ENCODE measurements around the gene KLHDC3. TPM values are rescaled to one million over a fixed set of nuclear protein-coding genes. Genes with fewer than 3 reads are reported as not detected.

KLHDC3 gene
- total and polyA plus RNA-seq, 10 of the 15 experiments (the other 5 are each of a cell fraction or from before 2014, with no cell fraction given): 2.4 to 102 (median 55.4) TPM

DNA sequence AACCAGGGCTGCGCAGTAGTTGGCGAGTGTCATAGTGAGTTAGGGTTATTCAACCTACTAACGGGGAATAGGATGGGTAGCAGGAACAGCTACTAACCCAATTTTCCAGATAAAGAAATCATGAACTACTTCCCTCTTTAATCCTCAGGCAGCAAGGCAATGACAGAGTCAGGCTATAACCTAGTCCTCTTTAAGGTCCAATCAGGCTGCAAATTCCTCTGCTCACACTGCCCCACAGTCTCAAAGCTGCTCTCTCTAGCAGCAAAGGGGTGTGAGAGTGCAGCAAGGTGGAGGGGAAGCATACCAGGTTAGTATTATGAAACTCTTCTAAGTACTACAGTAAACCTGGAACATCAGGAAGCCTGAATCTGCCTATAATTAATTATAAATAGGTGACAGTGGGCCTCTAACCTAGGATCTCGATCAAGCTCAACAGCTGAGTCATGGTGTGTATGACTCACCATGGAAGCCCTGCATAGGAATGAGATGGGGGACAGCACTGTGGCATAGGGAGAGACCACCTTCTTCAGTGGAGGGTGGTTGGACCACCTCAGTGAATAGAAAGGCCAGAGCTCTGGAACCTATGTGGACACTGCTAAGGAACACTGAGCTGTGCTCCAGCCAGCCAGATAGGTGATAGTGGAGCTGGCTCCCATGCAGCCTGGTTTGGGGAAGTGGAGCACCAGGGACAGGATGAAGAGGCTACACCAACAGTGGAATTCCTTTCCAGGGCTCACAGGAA, 43.0 kb upstream of the KLHDC3 start:
- FAIRE-seq (no peak), ATAC-seq (no peak), DNase-seq (ENCODE audit: low read depth, low spot score) (no peak)
- H3K79me2 ChIP-seq (ENCODE audit: control insufficient read depth, insufficient read depth, low read length): no peaks in the 10 kb centered on the region; the same call in 1 of the 2 replicates
- RAD21 ChIA-PET (ENCODE audit: unreplicated experiment): interaction anchor here (0.5 kb wide), 1 partner anchor 99 kb away, joined by 3 read pairs; no protein-coding TSS in a partner anchor
- no peak overlapping the region for H3K9ac ChIP-seq (ENCODE audit: control insufficient read depth, insufficient read depth, low read length)
- in situ Hi-C loops (cut with MboI) (no loop called here), intact Hi-C loops (cut with micrococcal nuclease; ENCODE audit: unreplicated experiment) (no loop called here)
- SMC1A ChIA-PET (ENCODE audit: uncharacterized antibody, unreplicated experiment): interaction anchor here (1.4 kb wide), 1 partner anchor 43 kb away, joined by 3 read pairs; the partner anchor contains the start of gene KLHDC3
- POLR2A ChIA-PET: interaction anchor here (0.6 to 1.1 kb wide), 2 partner anchors 8 to 10 kb away, joined by 4 read pairs; partner anchors contain the start of gene PEX6
- CTCF ChIA-PET: interaction anchor here (0.5 to 1.8 kb wide), 3 partner anchors 38 to 173 kb away, joined by 3 to 6 read pairs (median 3); no protein-coding TSS in a partner anchor
- no peak overlapping the region for H2AFZ ChIP-seq (ENCODE audit: control insufficient read depth, low read depth, low read length)
- WGBS (ENCODE audit: insufficient coverage, insufficient replicate concordance, low lambda C conversion rate, missing lambda C conversion rate): 81% methylated on average over 4 of the region's 4 CpGs
- no peak overlapping the region for H3K4me3 ChIP-seq
- H3K27me3 ChIP-seq (replicated peaks in 1 of 2; ENCODE audit: control insufficient read depth in 2 of 2, insufficient read depth in 2 of 2, low read length in 1 of 2): no peaks in the 10 kb centered on the region
- no peaks in the 10 kb centered on the region; the same call in 1 of the 2 replicates for H3K4me1 ChIP-seq (ENCODE audit: control insufficient read depth, insufficient read depth, low read length)
- no peak overlapping the region for H3K4me2 ChIP-seq (ENCODE audit: control insufficient read depth, insufficient read depth)
- no TSS peak for BruUV-seq (replicated peaks)
- no peaks in the 10 kb centered on the region for H3K9me3 ChIP-seq (replicated peaks; ENCODE audit: control insufficient read depth, insufficient read depth, low read length)
- no peaks in the 10 kb centered on the region for H4K20me1 ChIP-seq (ENCODE audit: control insufficient read depth, insufficient read depth)
- no peak overlapping the region for H3K27ac ChIP-seq (ENCODE audit: control insufficient read depth, insufficient read depth)
- no peaks in the 10 kb centered on the region; a peak in 2 of 4 replicates for H3K36me3 ChIP-seq (ENCODE audit: control insufficient read depth in 2 of 2, insufficient read depth in 2 of 2, low read length in 1 of 2)
- no peak for TF ChIP-seq GATAD2B (conservative IDR thresholded peaks at IDR 0.05; ENCODE audit: low read depth)
- TF ChIP-seq EGR1 (IDR thresholded peaks at IDR 0.05; ENCODE audit: borderline replicate concordance in 1 of 2, low read depth in 2 of 2, low read length in 2 of 2): no peak
- TF ChIP-seq, protein P1, sequence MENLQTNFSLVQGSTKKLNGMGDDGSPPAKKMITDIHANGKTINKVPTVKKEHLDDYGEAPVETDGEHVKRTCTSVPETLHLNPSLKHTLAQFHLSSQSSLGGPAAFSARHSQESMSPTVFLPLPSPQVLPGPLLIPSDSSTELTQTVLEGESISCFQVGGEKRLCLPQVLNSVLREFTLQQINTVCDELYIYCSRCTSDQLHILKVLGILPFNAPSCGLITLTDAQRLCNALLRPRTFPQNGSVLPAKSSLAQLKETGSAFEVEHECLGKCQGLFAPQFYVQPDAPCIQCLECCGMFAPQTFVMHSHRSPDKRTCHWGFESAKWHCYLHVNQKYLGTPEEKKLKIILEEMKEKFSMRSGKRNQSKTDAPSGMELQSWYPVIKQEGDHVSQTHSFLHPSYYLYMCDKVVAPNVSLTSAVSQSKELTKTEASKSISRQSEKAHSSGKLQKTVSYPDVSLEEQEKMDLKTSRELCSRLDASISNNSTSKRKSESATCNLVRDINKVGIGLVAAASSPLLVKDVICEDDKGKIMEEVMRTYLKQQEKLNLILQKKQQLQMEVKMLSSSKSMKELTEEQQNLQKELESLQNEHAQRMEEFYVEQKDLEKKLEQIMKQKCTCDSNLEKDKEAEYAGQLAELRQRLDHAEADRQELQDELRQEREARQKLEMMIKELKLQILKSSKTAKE (IDR thresholded peaks at IDR 0.05; ENCODE audit: low read depth, poor library complexity, severe bottlenecking): no peak
- TF ChIP-seq RB1 (IDR thresholded peaks at IDR 0.05; ENCODE audit: borderline replicate concordance): no peak
- TF ChIP-seq CBX5 (IDR thresholded peaks at IDR 0.05; ENCODE audit: low read depth): no peak
- no peak for TF ChIP-seq ETV6 (conservative IDR thresholded peaks at IDR 0.05 in 1 of 2, IDR thresholded peaks at IDR 0.05 in 1 of 2; ENCODE audit: borderline replicate concordance in 1 of 2, low read depth in 1 of 2)
- no peak for TF ChIP-seq TARDBP (IDR thresholded peaks at IDR 0.05; ENCODE audit: borderline replicate concordance)
- TF ChIP-seq, protein P2, sequence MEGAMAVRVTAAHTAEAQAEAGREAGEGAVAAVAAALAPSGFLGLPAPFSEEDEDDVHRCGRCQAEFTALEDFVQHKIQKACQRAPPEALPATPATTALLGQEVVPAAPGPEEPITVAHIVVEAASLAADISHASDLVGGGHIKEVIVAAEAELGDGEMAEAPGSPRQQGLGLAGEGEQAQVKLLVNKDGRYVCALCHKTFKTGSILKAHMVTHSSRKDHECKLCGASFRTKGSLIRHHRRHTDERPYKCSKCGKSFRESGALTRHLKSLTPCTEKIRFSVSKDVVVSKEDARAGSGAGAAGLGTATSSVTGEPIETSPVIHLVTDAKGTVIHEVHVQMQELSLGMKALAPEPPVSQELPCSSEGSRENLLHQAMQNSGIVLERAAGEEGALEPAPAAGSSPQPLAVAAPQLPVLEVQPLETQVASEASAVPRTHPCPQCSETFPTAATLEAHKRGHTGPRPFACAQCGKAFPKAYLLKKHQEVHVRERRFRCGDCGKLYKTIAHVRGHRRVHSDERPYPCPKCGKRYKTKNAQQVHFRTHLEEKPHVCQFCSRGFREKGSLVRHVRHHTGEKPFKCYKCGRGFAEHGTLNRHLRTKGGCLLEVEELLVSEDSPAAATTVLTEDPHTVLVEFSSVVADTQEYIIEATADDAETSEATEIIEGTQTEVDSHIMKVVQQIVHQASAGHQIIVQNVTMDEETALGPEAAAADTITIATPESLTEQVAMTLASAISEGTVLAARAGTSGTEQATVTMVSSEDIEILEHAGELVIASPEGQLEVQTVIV (IDR thresholded peaks at IDR 0.05; ENCODE audit: borderline replicate concordance, partially characterized antibody): no peak
- TF ChIP-seq, protein P3, sequence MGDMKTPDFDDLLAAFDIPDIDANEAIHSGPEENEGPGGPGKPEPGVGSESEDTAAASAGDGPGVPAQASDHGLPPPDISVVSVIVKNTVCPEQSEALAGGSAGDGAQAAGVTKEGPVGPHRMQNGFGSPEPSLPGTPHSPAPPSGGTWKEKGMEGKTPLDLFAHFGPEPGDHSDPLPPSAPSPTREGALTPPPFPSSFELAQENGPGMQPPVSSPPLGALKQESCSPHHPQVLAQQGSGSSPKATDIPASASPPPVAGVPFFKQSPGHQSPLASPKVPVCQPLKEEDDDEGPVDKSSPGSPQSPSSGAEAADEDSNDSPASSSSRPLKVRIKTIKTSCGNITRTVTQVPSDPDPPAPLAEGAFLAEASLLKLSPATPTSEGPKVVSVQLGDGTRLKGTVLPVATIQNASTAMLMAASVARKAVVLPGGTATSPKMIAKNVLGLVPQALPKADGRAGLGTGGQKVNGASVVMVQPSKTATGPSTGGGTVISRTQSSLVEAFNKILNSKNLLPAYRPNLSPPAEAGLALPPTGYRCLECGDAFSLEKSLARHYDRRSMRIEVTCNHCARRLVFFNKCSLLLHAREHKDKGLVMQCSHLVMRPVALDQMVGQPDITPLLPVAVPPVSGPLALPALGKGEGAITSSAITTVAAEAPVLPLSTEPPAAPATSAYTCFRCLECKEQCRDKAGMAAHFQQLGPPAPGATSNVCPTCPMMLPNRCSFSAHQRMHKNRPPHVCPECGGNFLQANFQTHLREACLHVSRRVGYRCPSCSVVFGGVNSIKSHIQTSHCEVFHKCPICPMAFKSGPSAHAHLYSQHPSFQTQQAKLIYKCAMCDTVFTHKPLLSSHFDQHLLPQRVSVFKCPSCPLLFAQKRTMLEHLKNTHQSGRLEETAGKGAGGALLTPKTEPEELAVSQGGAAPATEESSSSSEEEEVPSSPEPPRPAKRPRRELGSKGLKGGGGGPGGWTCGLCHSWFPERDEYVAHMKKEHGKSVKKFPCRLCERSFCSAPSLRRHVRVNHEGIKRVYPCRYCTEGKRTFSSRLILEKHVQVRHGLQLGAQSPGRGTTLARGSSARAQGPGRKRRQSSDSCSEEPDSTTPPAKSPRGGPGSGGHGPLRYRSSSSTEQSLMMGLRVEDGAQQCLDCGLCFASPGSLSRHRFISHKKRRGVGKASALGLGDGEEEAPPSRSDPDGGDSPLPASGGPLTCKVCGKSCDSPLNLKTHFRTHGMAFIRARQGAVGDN (IDR thresholded peaks at IDR 0.05): no peak
- no peak for TF ChIP-seq FOXM1 (IDR thresholded peaks at IDR 0.05; ENCODE audit: low read depth, low read length)
- TF ChIP-seq SP1 (IDR thresholded peaks at IDR 0.05; ENCODE audit: low read depth, low read length): no peak

Measured in GM12878 (cell line).